ENCODE measurements around the gene C11orf98. TPM values are rescaled to one million over a fixed set of nuclear protein-coding genes. Genes with fewer than 3 reads are reported as not detected.
"Not testable (repeated sequence)": the region's sequence is repeated elsewhere in the genome, so short reads cannot be mapped to it uniquely, and the experiment has no call there.

C11orf98 gene
- total RNA-seq, 1 donor, result 23.7 TPM

DNA sequence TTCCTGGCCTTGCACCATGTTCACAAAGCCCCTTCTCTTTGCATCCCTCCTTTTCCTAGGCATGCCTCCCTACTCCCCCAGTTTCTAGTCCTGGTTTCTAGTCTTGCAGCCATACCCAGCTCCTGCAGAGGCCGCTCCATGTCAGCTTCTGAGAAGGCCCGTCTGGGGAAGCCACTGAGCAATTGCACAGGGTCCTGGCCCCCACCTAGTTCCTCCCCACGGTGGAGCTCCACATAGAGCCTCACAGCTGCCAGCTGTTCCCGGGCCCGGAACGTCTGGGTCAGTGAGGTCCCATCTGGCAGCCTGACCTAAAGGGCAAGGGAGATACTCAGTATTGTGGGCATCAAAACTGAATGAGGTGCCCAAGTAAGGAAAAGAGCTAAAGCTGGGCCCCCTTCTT lies 11.7 kb upstream of the C11orf98 start:
- DNase-seq (ENCODE audit: low read depth), result no peak
- TF ChIP-seq, protein P1, sequence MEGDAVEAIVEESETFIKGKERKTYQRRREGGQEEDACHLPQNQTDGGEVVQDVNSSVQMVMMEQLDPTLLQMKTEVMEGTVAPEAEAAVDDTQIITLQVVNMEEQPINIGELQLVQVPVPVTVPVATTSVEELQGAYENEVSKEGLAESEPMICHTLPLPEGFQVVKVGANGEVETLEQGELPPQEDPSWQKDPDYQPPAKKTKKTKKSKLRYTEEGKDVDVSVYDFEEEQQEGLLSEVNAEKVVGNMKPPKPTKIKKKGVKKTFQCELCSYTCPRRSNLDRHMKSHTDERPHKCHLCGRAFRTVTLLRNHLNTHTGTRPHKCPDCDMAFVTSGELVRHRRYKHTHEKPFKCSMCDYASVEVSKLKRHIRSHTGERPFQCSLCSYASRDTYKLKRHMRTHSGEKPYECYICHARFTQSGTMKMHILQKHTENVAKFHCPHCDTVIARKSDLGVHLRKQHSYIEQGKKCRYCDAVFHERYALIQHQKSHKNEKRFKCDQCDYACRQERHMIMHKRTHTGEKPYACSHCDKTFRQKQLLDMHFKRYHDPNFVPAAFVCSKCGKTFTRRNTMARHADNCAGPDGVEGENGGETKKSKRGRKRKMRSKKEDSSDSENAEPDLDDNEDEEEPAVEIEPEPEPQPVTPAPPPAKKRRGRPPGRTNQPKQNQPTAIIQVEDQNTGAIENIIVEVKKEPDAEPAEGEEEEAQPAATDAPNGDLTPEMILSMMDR (IDR thresholded peaks at IDR 0.05; ENCODE audit: insufficient read depth, low read depth, low read length), result no peak
- H3K4me3 ChIP-seq (ENCODE audit: low read depth, low read length), result no peak overlapping the region

- not testable (repeated sequence) for DNase-seq (ENCODE audit: low read depth); H3K4me3 ChIP-seq (ENCODE audit: low read depth, low read length)
Measured at GRCh38 chr11:62675415-62675814, 10.4 kb upstream of the C11orf98 start.

GRCh38 chr11:62673196-62673525 lies 8.2 kb upstream of the C11orf98 start:
- H3K4me3 ChIP-seq (ENCODE audit: low read depth, low read length), result no peak overlapping the region
- TF ChIP-seq, protein P1 (IDR thresholded peaks at IDR 0.05; ENCODE audit: insufficient read depth, low read depth, low read length), result no peak
- DNase-seq (ENCODE audit: low read depth), result no peak

GRCh38 chr11:62671608-62672389 lies 6.8 kb upstream of the C11orf98 start, which contains the start of the genes LBHD1 and UQCC3:
Gene LBHD1 (minus strand): TSS chr11:62672267. CDS start chr11:62670031, 2,236 bp downstream.
Gene UQCC3 (plus strand): TSS chr11:62671673. CDS start chr11:62671746, 73 bp downstream.
- TF ChIP-seq, protein P1 (IDR thresholded peaks at IDR 0.05; ENCODE audit: insufficient read depth, low read depth, low read length), result no peak
- DNase-seq (ENCODE audit: low read depth), result peak; percentile 81
- H3K4me3 ChIP-seq (ENCODE audit: low read depth, low read length), result peak within 1 kb of the TSS; percentile 83

DNA sequence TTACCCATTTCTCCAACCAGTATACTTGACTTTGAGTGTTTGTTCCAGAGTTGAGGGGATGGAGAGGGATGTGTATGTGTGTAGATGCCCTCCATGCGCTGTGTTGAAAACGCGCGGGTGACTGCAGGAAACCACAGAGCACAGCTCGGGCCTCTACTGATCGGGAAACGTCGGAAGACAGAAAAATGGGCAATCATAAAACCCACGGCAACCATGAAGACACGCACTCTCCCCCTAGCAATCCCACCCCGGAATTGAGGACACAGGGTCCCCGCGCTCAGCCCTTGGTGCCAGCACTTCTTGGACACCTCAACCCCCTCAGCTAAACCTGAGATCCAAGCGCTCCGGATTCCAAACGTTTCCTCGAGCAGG lies 6.2 kb upstream of the C11orf98 start:
- TF ChIP-seq, protein P1 (IDR thresholded peaks at IDR 0.05; ENCODE audit: insufficient read depth, low read depth, low read length), result no peak
- peak; percentile 63 for DNase-seq (ENCODE audit: low read depth)
- H3K4me3 ChIP-seq (ENCODE audit: low read depth, low read length), result peak overlapping the region; percentile 83

DNA sequence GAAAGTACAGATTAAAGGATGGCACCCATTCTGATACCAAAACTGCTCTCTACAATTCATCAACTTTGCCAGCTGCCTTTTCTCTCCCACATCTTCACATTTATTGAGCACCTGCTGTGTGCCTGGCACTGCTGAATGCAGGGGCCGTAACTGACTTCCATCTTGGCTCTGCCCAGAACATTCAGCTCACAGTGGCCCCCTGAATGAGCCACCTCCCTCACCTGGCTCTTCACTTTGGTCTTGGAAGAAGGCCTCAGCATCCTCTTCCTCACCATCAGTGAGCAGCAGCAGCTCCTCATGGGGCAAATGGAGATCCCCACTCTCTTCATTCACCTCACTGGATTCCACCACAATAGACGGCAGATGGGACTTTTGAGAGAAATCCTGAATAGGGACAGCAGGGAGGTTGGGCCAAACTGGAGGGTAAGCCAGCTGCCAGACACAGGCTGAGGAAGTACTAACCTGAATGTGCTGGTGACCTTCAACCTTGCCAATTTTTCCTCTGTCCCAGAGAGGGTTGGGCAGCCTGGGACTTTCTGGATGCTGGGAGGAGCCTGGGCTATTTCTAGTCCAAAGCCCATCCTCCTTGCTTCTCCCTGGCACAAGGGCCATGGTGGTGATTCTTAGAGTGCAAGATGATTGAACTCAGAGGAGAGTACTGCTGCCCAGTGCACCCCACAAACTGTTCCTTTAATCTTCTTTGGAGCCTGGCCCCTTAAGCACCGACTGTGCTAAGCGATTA lies 4.6 kb upstream of the C11orf98 start:
- DNase-seq (ENCODE audit: low read depth), result no peak
- TF ChIP-seq, protein P1 (IDR thresholded peaks at IDR 0.05; ENCODE audit: insufficient read depth, low read depth, low read length), result no peak
- H3K4me3 ChIP-seq (ENCODE audit: low read depth, low read length), result no peak overlapping the region

DNA sequence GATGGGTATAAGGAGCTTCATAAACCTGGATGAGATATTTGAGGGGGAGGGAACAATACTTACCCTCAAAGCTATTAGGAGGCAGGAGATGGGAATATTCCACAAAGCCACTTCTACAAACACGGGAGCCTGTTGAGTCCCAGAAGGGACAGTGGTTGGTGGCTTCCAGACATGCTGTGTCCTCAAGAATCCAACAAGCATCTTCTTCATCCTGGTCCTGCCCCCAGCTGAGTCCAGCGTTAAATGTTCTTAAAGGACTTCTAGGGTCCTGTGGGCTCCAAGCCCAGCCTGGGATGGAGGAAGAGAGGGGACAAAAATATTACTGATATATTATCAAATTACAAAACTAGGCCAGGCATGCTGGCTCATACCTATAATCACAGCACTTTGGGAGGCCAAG lies 2.5 kb upstream of the C11orf98 start:
- H3K4me3 ChIP-seq (ENCODE audit: low read depth, low read length), result no peak overlapping the region
- DNase-seq (ENCODE audit: low read depth), result no peak
- TF ChIP-seq, protein P1 (IDR thresholded peaks at IDR 0.05; ENCODE audit: insufficient read depth, low read depth, low read length), result no peak

All from fibroblast of villous mesenchyme (primary cell).